ENCODE results near the gene N4BP2L2.

- TF ChIP-seq TAF1 (IDR thresholded peaks at IDR 0.05; ENCODE audit: low read depth, low read length) = no peak
- no peak for TF ChIP-seq POLR2A (IDR thresholded peaks at IDR 0.05; ENCODE audit: low read depth, low read length)
- no peak for TF ChIP-seq POLR2AphosphoS5 (IDR thresholded peaks at IDR 0.05; ENCODE audit: low read depth, low read length)
- no peak for TF ChIP-seq PAX5 (IDR thresholded peaks at IDR 0.05; ENCODE audit: insufficient read depth, low read length, severe bottlenecking)
Measured at GRCh38 chr13:32408296-32409000, 130.1 kb downstream of the N4BP2L2 start.

Measured in GM12891 (cell line).